Measurements from ENCODE around the gene PLCB4. TPM values are rescaled to one million over a fixed set of nuclear protein-coding genes. Genes with fewer than 3 reads are reported as not detected.

PLCB4 gene
- total RNA-seq, 1 experiment from 2014 or later: 14.9 TPM

GRCh38 chr20:9400171-9401025 lies 331.5 kb downstream of the PLCB4 start:
- intact Hi-C loops (cut with micrococcal nuclease; ENCODE audit: unreplicated experiment): no loop called here
- Histone ChIP-seq H3K27ac (no peak overlapping the region), H3F3A (ENCODE audit: insufficient read depth, low read depth) (no peaks in the 10 kb centered on the region), H3K27me3 (ENCODE audit: insufficient read depth, low read depth) (no peaks in the 10 kb centered on the region), H3K4me2 (no peak overlapping the region), H3K79me2 (ENCODE audit: low read depth) (no peaks in the 10 kb centered on the region), H4K20me1 (ENCODE audit: insufficient read depth) (no peaks in the 10 kb centered on the region), H3K9me2 (ENCODE audit: insufficient read depth) (no peaks in the 10 kb centered on the region), H3K9me3 (ENCODE audit: insufficient read depth, low read depth) (0 out of 2 replicates have a peak, but pooled peaks cover 4% of the 10 kb centered on the region), H3K36me3 (ENCODE audit: low read depth) (no peaks in the 10 kb centered on the region), H3K4me3 (no peak overlapping the region), H2AFZ (no peak overlapping the region), H3K4me1 (replicated peaks; ENCODE audit: insufficient read depth) (no peaks in the 10 kb centered on the region)
- POLR2A ChIA-PET (ENCODE audit: unreplicated experiment): no interaction called here
- CTCF ChIA-PET: no interaction called here
- TF ChIP-seq CTCF (conservative IDR thresholded peaks at IDR 0.05) (no peak), EZH2 (IDR thresholded peaks at IDR 0.05; ENCODE audit: low read depth) (no peak)
- BruUV-seq (replicated peaks): no TSS peak
- no peak for DNase-seq

- Histone ChIP-seq H2AFZ (no peak overlapping the region), H4K20me1 (ENCODE audit: insufficient read depth) (no peaks in the 10 kb centered on the region), H3K4me2 (no peak overlapping the region), H3K27ac (no peak overlapping the region), H3K9me2 (ENCODE audit: insufficient read depth) (no peaks in the 10 kb centered on the region), H3F3A (ENCODE audit: insufficient read depth, low read depth) (no peaks in the 10 kb centered on the region), H3K9me3 (ENCODE audit: insufficient read depth, low read depth) (0 out of 2 replicates have a peak, but pooled peaks cover 4% of the 10 kb centered on the region), H3K36me3 (ENCODE audit: low read depth) (no peaks in the 10 kb centered on the region), H3K4me1 (replicated peaks; ENCODE audit: insufficient read depth) (no peaks in the 10 kb centered on the region), H3K27me3 (ENCODE audit: insufficient read depth, low read depth) (no peaks in the 10 kb centered on the region), H3K79me2 (ENCODE audit: low read depth) (no peaks in the 10 kb centered on the region), H3K4me3 (no peak overlapping the region)
- ChIA-PET CTCF (no interaction called here), POLR2A (ENCODE audit: unreplicated experiment) (no interaction called here)
- no TSS peak for BruUV-seq (replicated peaks)
- TF ChIP-seq CTCF (conservative IDR thresholded peaks at IDR 0.05): no peak
- TF ChIP-seq EZH2 (IDR thresholded peaks at IDR 0.05; ENCODE audit: low read depth): no peak
- intact Hi-C loops (cut with micrococcal nuclease; ENCODE audit: unreplicated experiment): no loop called here
- no peak for DNase-seq
Measured at GRCh38 chr20:9401371-9401770, 332.5 kb downstream of the PLCB4 start.

- Histone ChIP-seq H3K79me2 (ENCODE audit: low read depth) (no peaks in the 10 kb centered on the region), H2AFZ (no peak overlapping the region), H3K9me2 (ENCODE audit: insufficient read depth) (no peaks in the 10 kb centered on the region), H3K4me1 (replicated peaks; ENCODE audit: insufficient read depth) (no peaks in the 10 kb centered on the region), H3F3A (ENCODE audit: insufficient read depth, low read depth) (no peaks in the 10 kb centered on the region), H3K27ac (no peak overlapping the region), H3K4me3 (no peak overlapping the region), H3K9me3 (ENCODE audit: insufficient read depth, low read depth) (0 out of 2 replicates have a peak, but pooled peaks cover 4% of the 10 kb centered on the region), H3K36me3 (ENCODE audit: low read depth) (no peaks in the 10 kb centered on the region), H3K27me3 (ENCODE audit: insufficient read depth, low read depth) (no peaks in the 10 kb centered on the region), H3K4me2 (no peak overlapping the region), H4K20me1 (ENCODE audit: insufficient read depth) (no peaks in the 10 kb centered on the region)
- CTCF ChIA-PET: no interaction called here
- DNase-seq: no peak
- no peak for TF ChIP-seq CTCF (conservative IDR thresholded peaks at IDR 0.05)
- TF ChIP-seq EZH2 (IDR thresholded peaks at IDR 0.05; ENCODE audit: low read depth): no peak
- intact Hi-C loops (cut with micrococcal nuclease; ENCODE audit: unreplicated experiment): no loop called here
- POLR2A ChIA-PET (ENCODE audit: unreplicated experiment): no interaction called here
- no TSS peak for BruUV-seq (replicated peaks)
Measured at GRCh38 chr20:9402141-9402540, 333.3 kb downstream of the PLCB4 start.

Data from PC-9 (cell line).